GM18520 (cell line): ENCODE results near the gene REEP5.
A peak's percentile ranks its signal among the peaks of the same experiment; 100 is the strongest.

ENCODE experiments used
- ATAC-seq: cut with Tn5 transposase; IDR thresholded peaks from one replicate; pipeline ENCODE4 v1.9.1; 2021; ENCODE audit not compliant: unreplicated experiment

Gene REEP5

GRCh38 chr5:112848116-112848811 lies 73.8 kb downstream of the REEP5 start:
- peak; percentile 98 for ATAC-seq

GRCh38 chr5:112847306-112847705 lies 74.7 kb downstream of the REEP5 start:
- ATAC-seq: no peak

GRCh38 chr5:112846556-112846955 lies 75.5 kb downstream of the REEP5 start:
- no peak for ATAC-seq

GRCh38 chr5:112844489-112844888 lies 77.5 kb downstream of the REEP5 start:
- no peak for ATAC-seq

GRCh38 chr5:112833971-112834370 lies 88.1 kb downstream of the REEP5 start:
- no peak for ATAC-seq

GRCh38 chr5:112830378-112830777 lies 91.6 kb downstream of the REEP5 start:
- no peak for ATAC-seq
